Measurements from ENCODE around the gene P2RX4.

DNA sequence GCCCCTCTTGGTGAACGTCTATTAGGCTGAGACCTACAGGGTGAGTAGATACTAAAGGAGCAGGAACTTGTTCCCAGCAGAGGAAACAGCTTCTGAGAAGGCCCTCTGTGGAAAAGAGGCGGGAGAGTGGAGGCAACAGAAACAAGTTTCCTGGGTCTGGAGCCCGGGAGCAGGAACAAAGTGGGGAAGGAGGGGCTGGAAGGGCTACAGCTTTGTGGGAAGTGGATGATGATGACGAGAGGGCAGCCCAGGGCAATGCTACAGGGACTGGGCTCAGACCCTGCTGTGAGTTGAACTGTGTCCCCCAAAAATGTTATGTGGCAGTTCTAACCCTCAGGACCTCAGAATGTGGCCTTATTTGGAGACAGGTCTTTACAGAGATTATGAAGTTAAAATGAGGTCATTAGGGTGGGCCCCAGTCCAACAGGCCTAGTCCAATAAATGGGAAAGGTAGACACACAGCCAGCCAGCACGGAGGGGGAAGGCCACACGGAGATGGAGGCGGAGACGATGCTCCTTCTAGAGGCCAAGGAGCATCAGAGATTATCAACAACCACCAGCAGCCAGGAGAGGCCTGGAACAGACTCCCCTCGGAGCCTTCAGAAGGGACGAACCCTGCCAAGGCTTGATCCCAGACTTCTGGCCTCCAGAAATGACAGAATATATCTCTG is 72.3 kb downstream of the P2RX4 start:
- no peak for TF ChIP-seq GABPA (IDR thresholded peaks at IDR 0.05; ENCODE audit: low read depth)
- TF ChIP-seq REST (IDR thresholded peaks at IDR 0.05; ENCODE audit: insufficient replicate concordance, low read depth), result no peak
- TF ChIP-seq POLR2AphosphoS5 (IDR thresholded peaks at IDR 0.05; ENCODE audit: low read depth), result no peak
